ENCODE measurements around the gene LBR. TPM values are rescaled to one million over a fixed set of nuclear protein-coding genes. Genes with fewer than 3 reads are reported as not detected.

The LBR gene
- total RNA-seq: 10 to 100 TPM; 18.2 to 41.6 TPM

DNA sequence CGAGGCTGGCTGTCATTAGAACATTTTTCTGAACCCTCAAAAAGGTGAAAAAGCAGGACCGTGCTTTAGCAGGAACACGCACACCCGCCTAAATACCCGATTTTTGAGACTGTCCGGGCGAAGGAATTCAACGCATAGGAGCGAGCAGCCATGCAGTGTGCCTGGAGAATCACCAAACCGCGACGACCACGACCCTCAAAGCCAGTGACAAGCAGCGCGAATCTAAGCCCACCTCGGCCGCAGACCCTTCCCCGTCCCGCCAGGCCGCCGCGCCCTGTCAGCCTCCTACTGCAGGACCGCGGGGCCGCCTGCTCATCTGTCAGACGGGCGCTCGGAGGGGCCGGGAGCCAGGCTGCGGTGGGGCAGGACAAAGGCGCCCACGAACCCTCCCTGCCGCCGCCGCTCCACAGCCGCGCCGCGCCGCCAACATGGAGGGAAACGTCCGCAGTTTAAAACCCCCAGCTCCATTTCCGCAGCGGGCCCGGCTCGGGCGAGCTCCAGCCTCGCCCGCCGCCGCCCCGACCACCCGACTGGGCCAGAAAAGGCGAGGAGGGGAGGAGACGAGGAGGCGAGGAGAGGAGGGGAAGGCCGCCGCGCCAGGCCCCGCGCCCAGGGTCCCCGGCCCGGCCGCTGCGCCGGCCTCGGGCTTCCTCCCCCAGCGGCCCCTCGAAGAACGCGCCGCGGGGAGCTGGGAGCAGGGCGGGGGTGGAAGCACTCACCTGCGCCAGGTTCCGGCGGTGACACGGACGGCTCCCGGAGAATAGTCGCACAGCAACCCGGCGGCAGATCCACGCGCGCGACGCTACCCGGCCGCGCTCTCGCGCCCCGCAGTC, at the start of gene LBR:
LBR (minus strand) TSS at position 804 of the 833 bp plus-strand sequence. CDS start 3,963 bp downstream, outside the sequence.

Other genes with a start within 250 kb of the LBR start
- gene ENAH, start 225.1 kb upstream of the LBR start, total RNA-seq: 10 to 100 TPM; 32.7 to 51.3 TPM